Panc1 (cell line): ENCODE data around the gene CCDC177. TPM values are rescaled to one million over a fixed set of nuclear protein-coding genes. Genes with fewer than 3 reads are reported as not detected.

ENCODE experiments used
- ATAC-seq: fragments of 200-7000 bp; cut with Tn5 transposase; 2 replicates; pipeline ENCODE4 v1.9.1; 2020; ENCODE audit warnings: mild to moderate bottlenecking, moderate library complexity
- BruUV-seq: library from RNA; stranded (reverse); fragments of 400-500 nt; replicated peaks from 2 replicates; lab custom pipeline; 2021; lab: Mats Ljungman, UMichigan
- CTCF ChIA-PET: fragments of 300-600 bp; sonication (Branson Sonifier 250); formaldehyde crosslinking; loops from one replicate; lab custom pipeline; 2022; ENCODE audit warnings: antibody characterized with exemption; lab: Charles Lee
- POLR2A ChIA-PET: fragments of 300-600 bp; sonication (Branson Sonifier 250); formaldehyde crosslinking; loops from one replicate; lab custom pipeline; 2022; ENCODE audit warnings: antibody characterized with exemption; lab: Charles Lee
- DNase-seq: peaks from one replicate; pipeline ENCODE4 v3.0.0-alpha.2; 2010; ENCODE audit warnings: low read depth, low spot score
- H3K27ac ChIP-seq: 2 replicates; pipeline ENCODE4 v1.5.1; 2011; ENCODE audit warnings: mild to moderate bottlenecking, low read length, inconsistent platforms
- H3K27me3 ChIP-seq: fragments of 200-500 bp; sonication (Bioruptor generic); 2 replicates; pipeline ENCODE4 v1.6.0; 2014; ENCODE audit warnings: low read length, inconsistent platforms; ENCODE audit not compliant: control insufficient read depth, insufficient read depth
- H3K36me3 ChIP-seq: fragments of 200-500 bp; sonication (Bioruptor generic); 2 replicates; pipeline ENCODE4 v1.5.1; 2014; ENCODE audit warnings: inconsistent platforms, mild to moderate bottlenecking, low read length, moderate library complexity; ENCODE audit not compliant: control insufficient read depth, insufficient read depth
- H3K4me1 ChIP-seq: 2 replicates; pipeline ENCODE4 v1.5.1; 2011; ENCODE audit warnings: inconsistent platforms, mild to moderate bottlenecking, low read length, moderate library complexity; ENCODE audit not compliant: control insufficient read depth, insufficient read depth
- H3K4me3 ChIP-seq, 2 experiments: 2 replicates each; pipeline ENCODE4 v1.5.1; 2011 to 2012; ENCODE audit warnings: low read depth in 2 of 2, low read length in 2 of 2, mild to moderate bottlenecking in 2 of 2, inconsistent platforms in 1 of 2, moderate library complexity in 1 of 2
- H3K9me3 ChIP-seq: fragments of 200-500 bp; sonication (Bioruptor generic); 2 replicates; pipeline ENCODE4 v1.5.1; 2014; ENCODE audit warnings: low read depth, mild to moderate bottlenecking, inconsistent platforms, low read length, moderate library complexity; ENCODE audit not compliant: control insufficient read depth, insufficient read depth
- CTCF ChIP-seq: fragments of 450-650 bp; IDR thresholded peaks from 2 replicates; pipeline ENCODE4 v1.5.1; 2017; ENCODE audit warnings: mild to moderate bottlenecking
- POLR2AphosphoS5 ChIP-seq: IDR thresholded peaks from 2 replicates; pipeline ENCODE4 v1.6.1; 2012; ENCODE audit warnings: mild to moderate bottlenecking, low read depth, low read length, moderate library complexity
- SIN3A ChIP-seq: IDR thresholded peaks from 2 replicates; pipeline ENCODE4 v1.6.1; 2012; ENCODE audit warnings: low read depth, mild to moderate bottlenecking, low read length, moderate library complexity, borderline replicate concordance; ENCODE audit not compliant: insufficient read depth
- TCF7L2 ChIP-seq: IDR thresholded peaks from 2 replicates; pipeline ENCODE4 v1.6.1; 2011; ENCODE audit warnings: mild to moderate bottlenecking, low read depth, low read length, inconsistent platforms
- in situ Hi-C: cut with HindIII; loops from 2 replicates; pipeline ENCODE4 v1.10.0; 2016; ENCODE audit warnings: low sequenced_read_pairs, low pct_unique_long_range_greater_than_20kb
- intact Hi-C: fragments of 100-400 bp; cut with micrococcal nuclease; formaldehyde crosslinking; loops from one replicate; pipeline ENCODE4 v1.10.0; 2022; ENCODE audit not compliant: unreplicated experiment
- total RNA-seq: library from RNA; stranded (reverse); gene quantifications from one replicate; pipeline ENCODE4 v1.2.1, GENCODE V29; 2021; ENCODE audit not compliant: unreplicated experiment
- TF ChIP-seq, protein P1 (sequence below), 2 experiments: IDR thresholded peaks; 2 replicates each; pipeline ENCODE4 v1.6.1; 2011 to 2012; ENCODE audit warnings: low read depth in 2 of 2, control low read depth in 1 of 2, low read length in 1 of 2, mild to moderate bottlenecking in 1 of 2, moderate library complexity in 1 of 2; ENCODE audit not compliant: insufficient read depth in 1 of 2

The CCDC177 gene
- total RNA-seq, 1 experiment from 2014 or later = not detected

- Histone ChIP-seq H3K36me3 (no peaks in the 10 kb centered on the region), H3K4me3 (no peak overlapping the region), H3K4me1 (no peaks in the 10 kb centered on the region), H3K27ac (no peak overlapping the region), H3K27me3 (no peaks in the 10 kb centered on the region; the same call in 1 of the 2 replicates), H3K9me3 (no peaks in the 10 kb centered on the region)
- intact Hi-C loops = no loop called here
- ChIA-PET CTCF (no interaction called here), POLR2A (no interaction called here)
- DNase-seq = no peak
- TF ChIP-seq CTCF = no peak
- TF ChIP-seq, protein P1, sequence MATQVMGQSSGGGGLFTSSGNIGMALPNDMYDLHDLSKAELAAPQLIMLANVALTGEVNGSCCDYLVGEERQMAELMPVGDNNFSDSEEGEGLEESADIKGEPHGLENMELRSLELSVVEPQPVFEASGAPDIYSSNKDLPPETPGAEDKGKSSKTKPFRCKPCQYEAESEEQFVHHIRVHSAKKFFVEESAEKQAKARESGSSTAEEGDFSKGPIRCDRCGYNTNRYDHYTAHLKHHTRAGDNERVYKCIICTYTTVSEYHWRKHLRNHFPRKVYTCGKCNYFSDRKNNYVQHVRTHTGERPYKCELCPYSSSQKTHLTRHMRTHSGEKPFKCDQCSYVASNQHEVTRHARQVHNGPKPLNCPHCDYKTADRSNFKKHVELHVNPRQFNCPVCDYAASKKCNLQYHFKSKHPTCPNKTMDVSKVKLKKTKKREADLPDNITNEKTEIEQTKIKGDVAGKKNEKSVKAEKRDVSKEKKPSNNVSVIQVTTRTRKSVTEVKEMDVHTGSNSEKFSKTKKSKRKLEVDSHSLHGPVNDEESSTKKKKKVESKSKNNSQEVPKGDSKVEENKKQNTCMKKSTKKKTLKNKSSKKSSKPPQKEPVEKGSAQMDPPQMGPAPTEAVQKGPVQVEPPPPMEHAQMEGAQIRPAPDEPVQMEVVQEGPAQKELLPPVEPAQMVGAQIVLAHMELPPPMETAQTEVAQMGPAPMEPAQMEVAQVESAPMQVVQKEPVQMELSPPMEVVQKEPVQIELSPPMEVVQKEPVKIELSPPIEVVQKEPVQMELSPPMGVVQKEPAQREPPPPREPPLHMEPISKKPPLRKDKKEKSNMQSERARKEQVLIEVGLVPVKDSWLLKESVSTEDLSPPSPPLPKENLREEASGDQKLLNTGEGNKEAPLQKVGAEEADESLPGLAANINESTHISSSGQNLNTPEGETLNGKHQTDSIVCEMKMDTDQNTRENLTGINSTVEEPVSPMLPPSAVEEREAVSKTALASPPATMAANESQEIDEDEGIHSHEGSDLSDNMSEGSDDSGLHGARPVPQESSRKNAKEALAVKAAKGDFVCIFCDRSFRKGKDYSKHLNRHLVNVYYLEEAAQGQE (IDR thresholded peaks at IDR 0.05; ENCODE audit: insufficient read depth in 1 of 2, low read depth in 2 of 2, low read length in 1 of 2) = no peak
- no peak for TF ChIP-seq POLR2AphosphoS5
- no peak for TF ChIP-seq SIN3A
- TF ChIP-seq TCF7L2 = no peak
- no TSS peak for BruUV-seq
- in situ Hi-C loops = no loop called here
- no peak for ATAC-seq
Observed at GRCh38 chr14:69527635-69528034, 47.0 kb downstream of the CCDC177 start.

DNA sequence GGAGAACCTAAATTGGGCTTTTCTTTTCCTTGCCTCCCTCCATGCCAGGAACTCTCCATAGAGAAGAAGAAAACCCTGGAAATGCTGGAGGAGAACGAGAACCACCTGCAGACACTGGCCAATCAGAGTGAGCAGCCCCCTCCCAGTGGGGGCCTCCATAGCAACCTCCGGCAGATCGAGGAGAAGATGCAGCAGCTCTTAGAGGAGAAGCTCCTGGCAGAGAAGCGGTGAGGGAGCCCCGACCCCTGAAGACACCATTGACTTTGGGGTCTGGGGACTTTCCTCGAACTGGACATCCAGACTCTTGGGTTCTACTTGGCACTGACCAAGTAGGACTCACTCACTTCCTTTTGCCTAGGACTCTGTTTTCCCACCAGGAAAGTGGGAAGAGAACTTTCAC lies 48.8 kb downstream of the CCDC177 start:
- Histone ChIP-seq H3K4me3 (no peak overlapping the region), H3K9me3 (no peaks in the 10 kb centered on the region), H3K27ac (no peak overlapping the region), H3K27me3 (no peaks in the 10 kb centered on the region; the same call in 1 of the 2 replicates), H3K36me3 (no peaks in the 10 kb centered on the region), H3K4me1 (no peaks in the 10 kb centered on the region)
- CTCF ChIA-PET = no interaction called here
- in situ Hi-C loops (no loop called here), intact Hi-C loops (no loop called here)
- BruUV-seq = no TSS peak
- no peak for TF ChIP-seq CTCF
- no peak for TF ChIP-seq POLR2AphosphoS5
- TF ChIP-seq, protein P1 (IDR thresholded peaks at IDR 0.05; ENCODE audit: insufficient read depth in 1 of 2, low read depth in 2 of 2, low read length in 1 of 2) = no peak
- no peak for TF ChIP-seq SIN3A
- no peak for TF ChIP-seq TCF7L2
- ATAC-seq (no peak), DNase-seq (no peak)
- POLR2A ChIA-PET = no interaction called here
